IMR-90 (cell line): ENCODE results near the gene ZNF469. TPM values are rescaled to one million over a fixed set of nuclear protein-coding genes. Genes with fewer than 3 reads are reported as not detected.

ENCODE experiments used
- ATAC-seq: fragments of 200-7000 bp; cut with Tn5 transposase; 2 replicates; pipeline ENCODE4 v1.9.1; 2020; ENCODE audit warnings: low read depth, mild to moderate bottlenecking, moderate library complexity
- BruUV-seq: library from RNA; stranded (reverse); fragments of 400-500 nt; replicated peaks from 2 replicates; lab custom pipeline; 2021; lab: Mats Ljungman, UMichigan
- CTCF ChIA-PET: fragments of 300-600 bp; formaldehyde crosslinking; extraction: SDS; loops from one replicate; lab custom pipeline; 2021; ENCODE audit warnings: antibody characterized with exemption; lab: Yijun Ruan, JAX
- POLR2A ChIA-PET: fragments of 300-600 bp; sonication (Branson Sonifier 250); formaldehyde crosslinking; loops from one replicate; lab custom pipeline; 2022; ENCODE audit warnings: antibody characterized with exemption; ENCODE audit not compliant: unreplicated experiment; lab: Charles Lee
- DNase-seq: peaks from one replicate; pipeline ENCODE4 v3.0.0; 2013
- H2AFZ ChIP-seq: replicated peaks from 2 replicates; pipeline ENCODE3; 2013; ENCODE audit warnings: low read length, mild to moderate bottlenecking; ENCODE audit not compliant: poor library complexity
- H2AK5ac ChIP-seq: 2 replicates; pipeline ENCODE4 v1.6.1; 2013; ENCODE audit warnings: low read depth, low read length, inconsistent platforms
- H2AK9ac ChIP-seq: replicated peaks from 2 replicates; pipeline ENCODE3; 2013; ENCODE audit warnings: mild to moderate bottlenecking, low read depth, low read length, moderate library complexity; ENCODE audit not compliant: poor library complexity
- H2BK120ac ChIP-seq: 2 replicates; pipeline ENCODE4 v1.6.1; 2013; ENCODE audit warnings: low read depth, low read length, inconsistent platforms
- H2BK15ac ChIP-seq: 3 replicates; pipeline ENCODE4 v1.6.1; 2013; ENCODE audit warnings: low read depth, low read length, inconsistent platforms
- H2BK20ac ChIP-seq: 2 replicates; pipeline ENCODE4 v1.6.1; 2013; ENCODE audit warnings: low read depth, mild to moderate bottlenecking, inconsistent platforms, low read length, moderate library complexity
- H2BK5ac ChIP-seq: 2 replicates; pipeline ENCODE4 v1.6.1; 2013; ENCODE audit warnings: mild to moderate bottlenecking, low read depth, low read length, inconsistent platforms; ENCODE audit not compliant: poor library complexity, severe bottlenecking
- H3K14ac ChIP-seq: replicated peaks from 2 replicates; pipeline ENCODE4 v1.6.1; 2013; ENCODE audit warnings: low read depth, low read length, inconsistent platforms
- H3K18ac ChIP-seq: 2 replicates; pipeline ENCODE4 v1.6.1; 2013; ENCODE audit warnings: low read depth, low read length, control low read depth
- H3K23ac ChIP-seq: 2 replicates; pipeline ENCODE4 v1.6.1; 2013; ENCODE audit warnings: low read depth, low read length, inconsistent platforms
- H3K27ac ChIP-seq: 2 replicates; pipeline ENCODE4 v1.5.1; 2013; ENCODE audit warnings: mild to moderate bottlenecking, control low read depth, low read length; ENCODE audit not compliant: insufficient read depth
- H3K27me3 ChIP-seq: 2 replicates; pipeline ENCODE4 v1.6.1; 2013; ENCODE audit warnings: low read length; ENCODE audit not compliant: control insufficient read depth, insufficient read depth
- H3K36me3 ChIP-seq: 2 replicates; pipeline ENCODE4 v1.6.1; 2013; ENCODE audit warnings: low read length, mixed read lengths; ENCODE audit not compliant: control insufficient read depth, insufficient read depth
- H3K4ac ChIP-seq: 2 replicates; pipeline ENCODE4 v1.6.1; 2013; ENCODE audit warnings: low read depth, low read length, inconsistent platforms
- H3K4me1 ChIP-seq: 2 replicates; pipeline ENCODE4 v1.6.1; 2013; ENCODE audit warnings: low read length, mixed read lengths; ENCODE audit not compliant: control insufficient read depth, insufficient read depth
- H3K4me2 ChIP-seq: 2 replicates; pipeline ENCODE4 v1.6.1; 2013; ENCODE audit warnings: low read depth, mild to moderate bottlenecking, control low read depth, low read length, moderate library complexity
- H3K4me3 ChIP-seq: 2 replicates; pipeline ENCODE4 v1.5.1; 2013; ENCODE audit warnings: low read depth, mild to moderate bottlenecking, control low read depth, low read length, moderate library complexity; ENCODE audit not compliant: insufficient read depth
- H3K56ac ChIP-seq: 2 replicates; pipeline ENCODE4 v1.6.1; 2013; ENCODE audit warnings: low read length, inconsistent platforms; ENCODE audit not compliant: insufficient read depth; ENCODE audit errors: extremely low read depth
- H3K79me1 ChIP-seq, 2 experiments: 2 replicates each; pipeline ENCODE4 v1.6.1; 2013; ENCODE audit warnings: low read length in 2 of 2, inconsistent platforms in 1 of 2, low read depth in 1 of 2
- H3K9ac ChIP-seq: 2 replicates; pipeline ENCODE4 v1.6.1; 2013; ENCODE audit warnings: low read depth, low read length, control low read depth
- H3K9me1 ChIP-seq: 2 replicates; pipeline ENCODE4 v1.6.1; 2013; ENCODE audit warnings: low read length, inconsistent platforms; ENCODE audit not compliant: insufficient read depth
- H3K9me3 ChIP-seq: 2 replicates; pipeline ENCODE4 v1.6.1; 2013; ENCODE audit warnings: low read length; ENCODE audit not compliant: control insufficient read depth, insufficient read depth
- H4K20me1 ChIP-seq: 2 replicates; pipeline ENCODE4 v1.6.1; 2013; ENCODE audit warnings: low read length, inconsistent platforms; ENCODE audit not compliant: insufficient read depth
- H4K5ac ChIP-seq: 2 replicates; pipeline ENCODE4 v1.6.1; 2013; ENCODE audit warnings: mild to moderate bottlenecking, low read depth, low read length, control low read depth
- H4K8ac ChIP-seq, 2 experiments: 2 replicates each; pipeline ENCODE4 v1.6.1; 2013; ENCODE audit warnings: low read depth in 2 of 2, low read length in 2 of 2, control low read depth in 1 of 2, inconsistent platforms in 1 of 2
- H4K91ac ChIP-seq: 2 replicates; pipeline ENCODE4 v1.6.1; 2013; ENCODE audit warnings: low read depth, low read length, inconsistent platforms; ENCODE audit not compliant: insufficient read depth
- MXI1 ChIP-seq: IDR thresholded peaks from 2 replicates; pipeline ENCODE4 v1.6.1; 2012; ENCODE audit warnings: low read depth, mild to moderate bottlenecking, low read length, moderate library complexity, borderline replicate concordance
- POLR2A ChIP-seq: IDR thresholded peaks from 2 replicates; pipeline ENCODE4 v1.6.1; 2012; ENCODE audit warnings: mild to moderate bottlenecking, low read depth, low read length
- SMC3 ChIP-seq: fragments of 150-350 bp; IDR thresholded peaks from 2 replicates; pipeline ENCODE4 v1.6.1; 2016; ENCODE audit warnings: low read depth, mild to moderate bottlenecking, antibody characterized with exemption, low read length, moderate library complexity
- WGBS, 2 experiments: methylation state at CpG; one replicate each; pipeline versions ENCODE4 v1.1.5 to v1.1.7; 2013; ENCODE audit warnings: missing lambda C conversion rate in 2 of 2; ENCODE audit not compliant: insufficient read length in 1 of 2; ENCODE audit errors: extremely low coverage in 2 of 2; 5-methylcytosine and 5-hydroxymethylcytosine counted together
- dilution Hi-C: fragments of 300-500 bp; cut with HindIII; formaldehyde crosslinking; loops from one replicate; pipeline ENCODE4 v1.14.3; 2018; ENCODE audit warnings: low sequenced_read_pairs; ENCODE audit not compliant: unreplicated experiment
- in situ Hi-C: fragments of 300-500 bp; cut with MboI; formaldehyde crosslinking; loops from 3 replicates; pipeline ENCODE4 v1.14.3; 2019; ENCODE audit warnings: low sequenced_read_pairs, inconsistent platforms, mixed read lengths
- intact Hi-C: fragments of 100-400 bp; cut with micrococcal nuclease; formaldehyde crosslinking; loops from 2 replicates; pipeline ENCODE4 v1.10.0; 2022
- polyA plus RNA-seq, 3 experiments: library from polyadenylated mRNA; depleted of rRNA; stranded (reverse); fragments of >200 nt; gene quantifications; 2 replicates each; pipeline ENCODE4 v1.2.3, GENCODE V29; 2012; ENCODE audit warnings: low replicate concordance in 1 of 3
- total RNA-seq: library from RNA; depleted of rRNA; stranded (reverse); fragments of >200 nt; gene quantifications from 2 replicates; pipeline ENCODE4 v1.2.3, GENCODE V29; 2012

Gene ZNF469
- total and polyA plus RNA-seq, 2 of the 4 experiments (the other 2 are of a cell fraction), result 1.1 to 13.3 TPM

DNA sequence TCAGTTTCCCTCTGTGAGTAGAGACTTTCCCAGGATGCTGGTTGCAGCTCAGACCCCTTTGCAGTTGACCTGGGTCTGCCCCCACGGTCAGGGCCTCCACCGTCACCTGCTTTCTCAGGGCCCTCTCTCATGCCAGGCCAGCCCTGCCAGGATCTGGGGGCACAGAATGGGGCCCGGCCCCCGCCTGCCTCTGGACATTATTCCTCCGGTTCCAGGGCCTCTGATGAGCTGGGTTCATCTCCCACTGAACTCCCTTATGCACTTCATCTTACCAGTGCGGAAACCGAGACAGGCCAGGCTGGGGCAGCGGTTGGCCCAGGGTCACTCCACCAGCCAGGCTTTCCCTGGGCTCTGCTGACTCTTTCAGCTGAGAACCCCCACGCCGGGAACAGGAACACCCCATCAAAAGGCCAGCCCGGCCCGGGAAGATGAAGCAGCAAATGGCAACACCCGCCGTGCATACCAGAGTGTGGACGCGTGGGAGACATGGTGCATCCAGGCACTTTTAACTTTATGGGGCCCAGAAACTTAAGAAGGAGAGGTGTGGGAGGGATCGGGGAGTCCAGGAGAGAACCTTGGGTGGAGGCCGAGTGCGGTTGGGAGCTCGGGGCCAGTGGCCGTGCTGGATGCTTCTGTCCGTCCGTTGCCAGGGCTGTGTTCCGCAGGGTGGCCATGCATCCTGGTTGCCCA, 19.9 kb downstream of the ZNF469 start:
- Histone ChIP-seq H3K9me3 (no peaks in the 10 kb centered on the region), H2BK120ac (no peak overlapping the region), H4K91ac (no peak overlapping the region), H3K4me2 (no peak overlapping the region), H3K79me1 (peaks cover 39 to 94% of the 10 kb centered on the region in 2 experiments), H3K18ac (no peak overlapping the region), H3K4ac (no peak overlapping the region), H2BK5ac (no peak overlapping the region), H3K23ac (no peak overlapping the region), H3K9ac (no peak overlapping the region), H2AFZ (peak overlapping the region; percentile 48), H2BK15ac (no peak overlapping the region), H3K4me1 (peaks cover 13% of the 10 kb centered on the region; the same call in 1 of the 2 replicates), H3K36me3 (peaks cover 62% of the 10 kb centered on the region), H4K5ac (no peak overlapping the region), H2BK20ac (no peak overlapping the region), H2AK5ac (no peak overlapping the region), H3K4me3 (no peak overlapping the region), H3K9me1 (peaks cover 49% of the 10 kb centered on the region), H2AK9ac (no peak overlapping the region), H3K56ac (no peak overlapping the region), H3K27ac (no peak overlapping the region), H3K14ac (no peak overlapping the region), H4K20me1 (peaks cover 100% of the 10 kb centered on the region), H3K27me3 (no peaks in the 10 kb centered on the region), H4K8ac (no peak overlapping the region; a peak in 1 of 4 replicates)
- ChIA-PET CTCF (no interaction called here), POLR2A (no interaction called here)
- in situ Hi-C loops (no loop called here), intact Hi-C loops (no loop called here), dilution Hi-C loops (no loop called here)
- no TSS peak for BruUV-seq
- DNase-seq (no peak), ATAC-seq (no peak)
- 91% methylated on average over 13 of the region's 24 CpGs; no CpG with 5 or more reads in 1 of the 2 experiments for WGBS, 2 experiments
- TF ChIP-seq POLR2A, result peak; percentile 31; the same call in 1 of the 2 replicates
- no peak for TF ChIP-seq SMC3
- no peak for TF ChIP-seq MXI1
